GM18498 (cell line): ENCODE data around the gene SERTAD2.
A peak's percentile ranks its signal among the peaks of the same experiment; 100 is the strongest.

ENCODE experiments used
- ATAC-seq: cut with Tn5 transposase; IDR thresholded peaks from one replicate; pipeline ENCODE4 v1.9.1; 2021; ENCODE audit warnings: mild to moderate bottlenecking, moderate library complexity; ENCODE audit not compliant: unreplicated experiment

The SERTAD2 gene

DNA sequence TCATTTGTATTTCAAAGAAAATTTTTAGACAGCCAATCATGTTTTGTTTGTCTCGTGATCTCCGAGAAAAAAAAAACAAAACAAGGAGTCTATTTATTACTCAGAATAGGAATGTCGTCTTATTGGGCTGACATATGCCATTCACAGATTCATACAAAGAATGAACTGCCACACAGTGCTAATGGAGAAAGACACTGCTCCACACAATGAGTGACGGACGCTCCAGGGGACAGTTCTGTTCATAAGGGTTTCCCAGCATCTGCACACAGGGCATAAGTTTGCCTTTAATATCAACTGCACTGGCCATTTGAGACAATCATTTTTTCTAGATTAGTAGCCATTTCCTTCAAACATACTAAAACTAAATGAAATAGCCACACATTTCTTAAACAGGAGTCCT lies 3.4 kb downstream of the SERTAD2 start:
- ATAC-seq, result no peak

DNA sequence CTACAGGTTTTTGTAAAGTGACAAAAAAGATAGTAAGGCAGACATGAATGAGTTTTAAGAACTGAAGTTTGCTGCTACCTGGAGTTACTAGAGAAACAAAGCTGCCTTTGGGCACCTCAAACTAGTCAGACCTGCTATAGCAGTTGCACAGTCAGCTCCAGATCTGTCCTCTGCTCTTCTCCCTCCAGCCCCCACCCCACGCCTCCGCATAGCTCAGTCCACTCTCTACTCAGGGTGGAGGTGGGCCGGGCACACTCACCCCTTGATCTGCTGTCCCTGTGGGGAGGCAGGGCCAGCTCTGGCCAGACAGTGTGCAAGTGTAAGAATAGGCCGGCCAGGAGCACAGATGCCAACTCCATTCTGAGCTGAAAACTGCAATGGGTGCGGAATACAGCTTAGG lies 4.1 kb downstream of the SERTAD2 start:
- ATAC-seq, result no peak

GRCh38 chr2:64649013-64649484 lies 4.7 kb downstream of the SERTAD2 start:
- ATAC-seq, result no peak

DNA sequence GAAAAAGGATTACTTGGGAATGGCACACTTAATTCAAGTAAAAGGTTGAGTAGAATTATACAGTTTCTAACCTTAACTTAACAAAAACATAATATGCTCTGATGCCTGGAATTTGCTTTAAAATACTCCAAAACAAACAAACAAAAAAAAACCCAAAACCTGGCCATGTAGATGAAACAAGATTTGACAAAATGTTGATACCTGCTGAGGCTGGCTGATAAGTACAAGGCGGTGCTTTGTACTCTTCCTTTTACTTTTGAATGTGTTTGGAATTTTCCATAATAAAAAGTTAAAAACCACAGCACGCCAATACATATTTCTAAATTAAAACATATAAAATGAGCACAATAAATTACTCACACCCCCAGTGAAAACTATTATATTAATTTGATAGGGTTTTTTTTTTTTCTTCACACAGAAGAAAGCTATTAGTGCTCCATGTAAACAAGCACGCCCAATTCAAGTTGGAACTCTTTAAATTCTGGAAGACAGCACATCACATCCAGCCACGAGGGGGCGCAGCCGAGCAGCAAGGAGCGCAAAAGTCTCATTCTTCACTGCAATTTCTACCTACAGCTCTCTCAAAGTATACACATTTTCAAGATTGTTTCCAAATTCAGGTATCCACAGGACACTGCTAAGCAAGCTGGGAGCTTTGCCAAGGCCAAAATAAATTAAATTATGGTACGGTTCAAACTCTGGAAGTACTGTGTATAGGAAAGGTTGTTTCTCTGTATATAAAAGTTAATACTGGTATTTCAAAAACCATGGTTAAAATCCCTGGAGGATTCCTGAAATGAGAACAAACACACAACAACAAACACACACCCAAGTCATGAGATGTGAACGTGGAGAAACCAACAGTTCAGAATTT lies 7.5 kb downstream of the SERTAD2 start:
- no peak for ATAC-seq

GRCh38 chr2:64644458-64645382 lies 9.0 kb downstream of the SERTAD2 start:
- ATAC-seq, result peak; percentile 60

GRCh38 chr2:64643838-64644457 lies 9.8 kb downstream of the SERTAD2 start:
- no peak for ATAC-seq

DNA sequence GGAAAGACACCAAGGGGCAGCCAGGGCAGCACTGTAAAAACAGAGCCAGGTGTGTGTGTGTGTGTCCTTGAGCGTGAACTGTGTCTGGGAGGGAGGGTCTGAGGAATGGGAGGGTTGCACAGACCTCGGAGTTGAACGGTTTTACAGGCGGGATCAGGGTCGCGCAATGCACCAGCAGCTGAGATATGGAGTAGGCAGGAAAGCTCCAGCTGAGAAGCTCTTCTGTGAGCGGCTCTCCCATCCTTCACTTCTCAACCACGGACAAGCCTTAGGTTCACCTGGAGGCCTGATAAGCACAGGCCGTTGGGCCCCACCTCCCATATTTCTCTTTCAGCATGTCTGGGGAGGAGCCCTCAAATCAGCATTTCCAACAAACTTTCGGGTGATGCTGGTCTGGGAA lies 12.1 kb downstream of the SERTAD2 start:
- ATAC-seq, result no peak

DNA sequence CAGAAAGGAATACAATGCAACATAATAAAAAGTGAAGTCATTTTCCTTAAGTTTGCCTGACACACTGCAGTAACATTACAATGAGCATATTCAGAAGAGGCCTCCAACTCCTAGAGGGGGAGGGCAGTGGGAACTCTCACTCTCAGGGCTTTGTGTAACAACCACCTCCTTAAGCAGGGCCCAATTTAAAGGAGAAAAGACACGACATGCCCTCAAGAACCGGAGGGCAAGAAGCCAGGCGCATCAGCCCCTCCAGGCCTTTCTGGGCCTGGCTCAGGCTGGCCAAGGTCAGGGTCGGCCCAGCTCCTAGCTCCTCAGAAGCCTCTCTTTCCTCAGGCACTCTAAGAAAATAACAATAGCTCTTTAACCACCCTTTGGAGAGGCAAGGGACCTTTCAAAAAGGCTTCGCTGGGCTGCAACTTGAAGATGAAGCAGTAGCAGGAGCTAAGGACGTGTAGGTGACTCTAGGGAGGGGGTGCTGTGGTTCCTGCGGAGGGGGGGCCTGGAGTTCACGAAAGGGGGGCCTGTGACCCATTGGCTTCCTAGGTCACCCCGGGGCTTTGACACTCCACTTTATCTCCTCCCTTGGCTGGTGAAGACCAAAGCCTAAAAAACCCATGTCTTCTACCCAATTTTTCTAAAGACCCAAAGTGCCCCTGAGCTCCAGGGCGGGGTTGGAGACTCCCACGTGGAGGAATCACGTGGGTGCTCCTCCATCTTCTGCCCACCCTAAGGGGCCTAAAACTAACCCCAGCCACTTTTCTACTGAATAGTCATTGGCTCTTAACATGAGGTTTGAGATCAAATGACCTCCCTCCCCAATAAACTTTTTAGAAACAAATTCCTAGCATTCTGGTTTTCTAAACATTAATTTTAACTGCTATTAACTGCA lies 13.3 kb downstream of the SERTAD2 start:
- ATAC-seq, result no peak

GRCh38 chr2:64639691-64640090 lies 14.0 kb downstream of the SERTAD2 start:
- no peak for ATAC-seq

DNA sequence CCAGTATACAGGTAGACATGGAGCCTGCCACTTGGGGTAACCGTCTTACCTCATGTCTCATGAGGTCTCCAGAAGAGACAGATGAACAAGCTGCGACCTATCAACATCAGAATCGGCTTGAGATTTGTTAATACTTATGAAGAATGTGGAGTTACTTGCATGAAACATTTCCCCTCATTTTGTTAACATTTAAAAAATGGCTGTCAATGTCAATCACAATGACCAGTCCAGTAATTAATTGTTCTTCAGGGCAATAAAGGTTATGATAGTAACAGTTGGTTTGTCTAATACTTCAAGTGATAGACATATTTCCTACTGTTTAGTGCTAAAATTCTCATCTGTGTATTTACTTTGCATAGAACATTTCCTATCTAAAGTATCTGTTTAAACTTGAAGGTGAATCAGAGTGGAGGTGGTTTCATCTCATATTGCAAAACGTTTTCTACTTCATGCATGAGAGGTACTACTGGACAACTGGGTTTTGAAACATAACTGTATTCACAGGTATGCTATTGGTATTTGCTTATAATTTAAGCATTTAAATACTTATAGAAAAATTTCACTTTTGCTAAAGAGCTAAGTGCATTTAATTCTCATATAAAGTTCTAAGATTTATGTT lies 15.1 kb downstream of the SERTAD2 start:
- no peak for ATAC-seq

DNA sequence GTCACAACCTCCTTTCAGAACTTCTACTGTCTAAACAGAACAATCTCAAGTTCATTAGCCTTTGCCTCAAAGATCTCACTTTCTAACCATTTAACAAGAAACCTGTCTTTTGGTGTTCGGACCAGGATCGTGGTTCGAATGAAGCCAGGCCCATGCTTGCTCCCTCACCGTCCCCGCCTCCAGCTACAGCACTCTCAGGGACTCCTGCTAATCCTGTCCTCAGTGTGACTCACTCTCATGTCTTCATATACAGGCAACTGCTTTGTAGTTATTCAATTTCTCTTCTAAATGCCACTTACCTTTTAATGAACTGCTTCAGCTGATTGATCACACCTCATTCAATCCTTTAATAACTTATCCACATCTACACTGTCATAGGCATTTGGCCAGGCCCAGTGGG lies 15.8 kb downstream of the SERTAD2 start:
- peak; percentile 4 for ATAC-seq

GRCh38 chr2:64637000-64637635 lies 16.6 kb downstream of the SERTAD2 start:
- peak; percentile 54 for ATAC-seq

- peak; percentile 72 for ATAC-seq
These were observed 17.5 kb downstream of the SERTAD2 start for GRCh38 chr2:64635976-64636911.

GRCh38 chr2:64634345-64635267 lies 19.1 kb downstream of the SERTAD2 start:
- no peak for ATAC-seq

DNA sequence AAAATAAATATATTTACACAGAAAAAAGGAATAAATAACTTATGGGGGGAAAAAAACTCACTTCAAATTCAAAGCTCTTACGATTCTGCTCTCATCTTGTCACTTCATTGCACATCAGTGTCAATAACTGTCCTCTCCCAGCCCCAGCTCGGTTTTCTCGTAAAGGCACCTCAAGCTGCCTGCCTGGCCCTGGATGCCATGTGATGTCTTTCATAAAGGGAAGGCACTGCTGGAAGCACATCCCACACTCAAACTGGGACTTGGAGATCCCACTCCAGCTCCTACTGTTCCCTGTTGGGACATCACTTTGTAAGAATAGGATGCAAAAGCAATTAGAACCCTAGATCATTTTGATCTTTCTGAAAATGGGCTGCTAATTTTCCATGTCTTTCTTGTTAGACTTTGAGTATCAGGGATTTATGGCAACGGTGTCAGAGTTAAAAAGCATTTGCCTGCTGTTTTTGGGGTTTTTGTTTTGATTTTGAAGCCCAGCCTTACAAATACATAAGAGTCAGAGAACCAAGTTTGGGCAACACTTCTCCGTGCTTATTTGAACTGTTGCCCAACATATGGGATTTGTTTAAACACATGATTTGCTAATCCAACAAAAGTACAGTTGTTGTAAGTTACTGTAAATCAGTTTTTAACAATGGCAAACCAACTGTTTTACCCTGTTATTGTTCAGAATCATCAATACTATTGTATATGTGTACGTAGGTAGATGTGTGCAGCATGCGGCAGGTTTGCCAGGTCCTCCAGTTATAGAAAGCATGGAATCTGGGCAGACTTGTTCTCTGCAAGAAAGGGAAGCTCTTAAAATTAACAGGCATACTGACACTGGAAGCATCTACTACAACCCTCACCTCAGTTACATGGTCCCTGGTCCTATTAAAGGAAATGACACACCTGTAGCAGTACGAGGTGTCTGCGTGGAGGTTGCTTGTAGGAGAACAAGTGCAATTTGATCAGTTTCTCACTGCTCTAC lies 20.6 kb downstream of the SERTAD2 start:
- ATAC-seq, result no peak

DNA sequence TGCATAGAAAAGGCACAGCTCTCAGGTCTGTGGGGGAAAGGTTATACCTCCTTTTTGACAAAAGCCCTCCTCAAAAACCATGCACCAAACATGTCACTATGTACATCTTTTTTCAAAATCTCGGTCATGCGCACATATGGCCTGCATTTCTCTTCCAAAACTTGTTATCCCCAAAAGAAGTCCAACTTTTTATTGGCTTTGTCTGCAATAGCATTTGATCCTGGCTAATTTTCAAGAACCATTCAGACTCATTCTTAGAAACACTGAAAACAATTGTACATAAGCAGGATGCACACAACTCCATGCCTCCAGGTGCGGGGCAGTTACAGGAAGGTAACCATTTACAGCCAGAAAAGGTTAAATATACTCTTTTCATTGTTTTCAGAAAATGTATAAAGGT lies 21.9 kb downstream of the SERTAD2 start:
- ATAC-seq, result no peak
